Measurements from ENCODE around the gene RTN1.

Gene RTN1

GRCh38 chr14:59831121-59831730, 39.4 kb downstream of the RTN1 start:
- Histone ChIP-seq H3K27ac (ENCODE audit: poor library complexity, severe bottlenecking) (no peak overlapping the region), H3K36me3 (ENCODE audit: low read depth) (no peaks in the 10 kb centered on the region), H3K4me3 (ENCODE audit: severe bottlenecking) (no peak overlapping the region), H3K4me1 (ENCODE audit: insufficient read depth, poor library complexity, severe bottlenecking) (no peaks in the 10 kb centered on the region), H3K9me3 (ENCODE audit: severe bottlenecking) (no peaks in the 10 kb centered on the region), H3K27me3 (ENCODE audit: insufficient read depth, poor library complexity, severe bottlenecking) (peaks cover 10% of the 10 kb centered on the region)
- TF ChIP-seq, protein P1, sequence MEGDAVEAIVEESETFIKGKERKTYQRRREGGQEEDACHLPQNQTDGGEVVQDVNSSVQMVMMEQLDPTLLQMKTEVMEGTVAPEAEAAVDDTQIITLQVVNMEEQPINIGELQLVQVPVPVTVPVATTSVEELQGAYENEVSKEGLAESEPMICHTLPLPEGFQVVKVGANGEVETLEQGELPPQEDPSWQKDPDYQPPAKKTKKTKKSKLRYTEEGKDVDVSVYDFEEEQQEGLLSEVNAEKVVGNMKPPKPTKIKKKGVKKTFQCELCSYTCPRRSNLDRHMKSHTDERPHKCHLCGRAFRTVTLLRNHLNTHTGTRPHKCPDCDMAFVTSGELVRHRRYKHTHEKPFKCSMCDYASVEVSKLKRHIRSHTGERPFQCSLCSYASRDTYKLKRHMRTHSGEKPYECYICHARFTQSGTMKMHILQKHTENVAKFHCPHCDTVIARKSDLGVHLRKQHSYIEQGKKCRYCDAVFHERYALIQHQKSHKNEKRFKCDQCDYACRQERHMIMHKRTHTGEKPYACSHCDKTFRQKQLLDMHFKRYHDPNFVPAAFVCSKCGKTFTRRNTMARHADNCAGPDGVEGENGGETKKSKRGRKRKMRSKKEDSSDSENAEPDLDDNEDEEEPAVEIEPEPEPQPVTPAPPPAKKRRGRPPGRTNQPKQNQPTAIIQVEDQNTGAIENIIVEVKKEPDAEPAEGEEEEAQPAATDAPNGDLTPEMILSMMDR (IDR thresholded peaks at IDR 0.05; ENCODE audit: poor library complexity, severe bottlenecking): no peak
- ATAC-seq (ENCODE audit: low read depth) (no peak), DNase-seq (ENCODE audit: low spot score) (no peak)

GRCh38 chr14:59830338-59830734, 40.2 kb downstream of the RTN1 start:
- TF ChIP-seq, protein P1 (IDR thresholded peaks at IDR 0.05; ENCODE audit: poor library complexity, severe bottlenecking): no peak
- DNase-seq (ENCODE audit: low spot score): no peak
- no peak for ATAC-seq (ENCODE audit: low read depth)
- peaks cover 10% of the 10 kb centered on the region for H3K27me3 ChIP-seq (ENCODE audit: insufficient read depth, poor library complexity, severe bottlenecking)
- H3K9me3 ChIP-seq (ENCODE audit: severe bottlenecking): no peaks in the 10 kb centered on the region
- no peaks in the 10 kb centered on the region for H3K36me3 ChIP-seq (ENCODE audit: low read depth)
- no peak overlapping the region for H3K27ac ChIP-seq (ENCODE audit: poor library complexity, severe bottlenecking)
- H3K4me1 ChIP-seq (ENCODE audit: insufficient read depth, poor library complexity, severe bottlenecking): no peaks in the 10 kb centered on the region
- no peak overlapping the region for H3K4me3 ChIP-seq (ENCODE audit: severe bottlenecking)

GRCh38 chr14:59829469-59830337, 40.9 kb downstream of the RTN1 start:
- TF ChIP-seq, protein P1 (IDR thresholded peaks at IDR 0.05; ENCODE audit: poor library complexity, severe bottlenecking): no peak
- H3K27ac ChIP-seq (ENCODE audit: poor library complexity, severe bottlenecking): no peak overlapping the region
- no peak for DNase-seq (ENCODE audit: low spot score)

DNA sequence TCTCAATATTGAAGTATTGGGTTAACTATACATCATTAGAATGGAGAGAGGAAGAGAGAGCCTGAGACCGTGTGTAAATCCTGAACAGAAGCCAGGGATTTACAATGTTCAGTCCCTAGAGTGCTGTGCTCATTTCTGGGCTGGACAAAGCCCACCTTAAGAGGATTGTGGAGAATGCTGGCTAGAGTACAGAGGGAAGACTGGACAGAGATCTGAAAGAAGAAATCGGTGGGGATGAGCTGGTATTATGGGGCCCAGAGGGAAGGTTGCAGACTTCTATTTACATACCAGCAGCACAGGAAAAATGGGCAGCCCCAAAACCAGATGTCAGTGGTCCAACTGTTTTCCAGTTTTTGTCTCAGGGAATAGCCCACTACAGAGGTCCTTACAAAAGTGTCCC, 42.3 kb downstream of the RTN1 start:
- H3K27me3 ChIP-seq (ENCODE audit: insufficient read depth, poor library complexity, severe bottlenecking): peaks cover 13% of the 10 kb centered on the region
- no peaks in the 10 kb centered on the region for H3K9me3 ChIP-seq (ENCODE audit: severe bottlenecking)
- H3K36me3 ChIP-seq (ENCODE audit: low read depth): no peaks in the 10 kb centered on the region
- TF ChIP-seq, protein P1 (IDR thresholded peaks at IDR 0.05; ENCODE audit: poor library complexity, severe bottlenecking): no peak
- H3K4me3 ChIP-seq (ENCODE audit: severe bottlenecking): no peak overlapping the region
- no peak for ATAC-seq (ENCODE audit: low read depth)
- no peak overlapping the region for H3K27ac ChIP-seq (ENCODE audit: poor library complexity, severe bottlenecking)
- no peaks in the 10 kb centered on the region for H3K4me1 ChIP-seq (ENCODE audit: insufficient read depth, poor library complexity, severe bottlenecking)
- DNase-seq (ENCODE audit: low spot score): no peak

More at GRCh38 chr14:59829469-59830337, 40.9 kb downstream of the RTN1 start:
- no peaks in the 10 kb centered on the region for H3K9me3 ChIP-seq (ENCODE audit: severe bottlenecking)
- H3K4me3 ChIP-seq (ENCODE audit: severe bottlenecking): no peak overlapping the region
- peaks cover 12% of the 10 kb centered on the region for H3K27me3 ChIP-seq (ENCODE audit: insufficient read depth, poor library complexity, severe bottlenecking)
- ATAC-seq (ENCODE audit: low read depth): no peak
- no peaks in the 10 kb centered on the region for H3K4me1 ChIP-seq (ENCODE audit: insufficient read depth, poor library complexity, severe bottlenecking)
- no peaks in the 10 kb centered on the region for H3K36me3 ChIP-seq (ENCODE audit: low read depth)

Measured in RWPE2 (cell line).